ENCODE data around the gene ICAM5. TPM values are rescaled to one million over a fixed set of nuclear protein-coding genes. Genes with fewer than 3 reads are reported as not detected.

The ICAM5 gene
- total and polyA plus RNA-seq, 9 of the 15 experiments (the other 6 are each of a cell fraction or from before 2014, with no cell fraction given): 0.10 to 114 (median 13.7) TPM

- TF ChIP-seq TRIM25 (IDR thresholded peaks at IDR 0.05; ENCODE audit: borderline replicate concordance) (no peak), SMAD4 (CRISPR knock-in tag; conservative IDR thresholded peaks at IDR 0.05) (no peak), FOXJ3 (CRISPR knock-in tag; IDR thresholded peaks at IDR 0.05) (no peak), CEBPG (CRISPR knock-in tag; IDR thresholded peaks at IDR 0.05) (no peak), CEBPG (tag; conservative IDR thresholded peaks at IDR 0.05 in 1 of 2, IDR thresholded peaks at IDR 0.05 in 1 of 2) (no peak), ELK3 (CRISPR knock-in tag; IDR thresholded peaks at IDR 0.05) (no peak), JUND (IDR thresholded peaks at IDR 0.05; ENCODE audit: borderline replicate concordance, low read depth, low read length) (no peak), JUND (tag; IDR thresholded peaks at IDR 0.05; ENCODE audit: borderline replicate concordance, low read depth, low read length) (no peak), LCOR (CRISPR knock-in tag; IDR thresholded peaks at IDR 0.05) (no peak), ZNF76 (CRISPR knock-in tag; IDR thresholded peaks at IDR 0.05; ENCODE audit: borderline replicate concordance) (no peak), CHD2 (IDR thresholded peaks at IDR 0.05; ENCODE audit: low read depth, low read length) (no peak), ZNF174 (CRISPR knock-in tag; IDR thresholded peaks at IDR 0.05) (no peak), SUPT5H (IDR thresholded peaks at IDR 0.05) (peak; percentile 68), CC2D1A (IDR thresholded peaks at IDR 0.05) (no peak), ZBTB2 (IDR thresholded peaks at IDR 0.05) (no peak), ZBTB8A (IDR thresholded peaks at IDR 0.05; ENCODE audit: partially characterized antibody) (no peak)
- TF ChIP-seq, protein P1, sequence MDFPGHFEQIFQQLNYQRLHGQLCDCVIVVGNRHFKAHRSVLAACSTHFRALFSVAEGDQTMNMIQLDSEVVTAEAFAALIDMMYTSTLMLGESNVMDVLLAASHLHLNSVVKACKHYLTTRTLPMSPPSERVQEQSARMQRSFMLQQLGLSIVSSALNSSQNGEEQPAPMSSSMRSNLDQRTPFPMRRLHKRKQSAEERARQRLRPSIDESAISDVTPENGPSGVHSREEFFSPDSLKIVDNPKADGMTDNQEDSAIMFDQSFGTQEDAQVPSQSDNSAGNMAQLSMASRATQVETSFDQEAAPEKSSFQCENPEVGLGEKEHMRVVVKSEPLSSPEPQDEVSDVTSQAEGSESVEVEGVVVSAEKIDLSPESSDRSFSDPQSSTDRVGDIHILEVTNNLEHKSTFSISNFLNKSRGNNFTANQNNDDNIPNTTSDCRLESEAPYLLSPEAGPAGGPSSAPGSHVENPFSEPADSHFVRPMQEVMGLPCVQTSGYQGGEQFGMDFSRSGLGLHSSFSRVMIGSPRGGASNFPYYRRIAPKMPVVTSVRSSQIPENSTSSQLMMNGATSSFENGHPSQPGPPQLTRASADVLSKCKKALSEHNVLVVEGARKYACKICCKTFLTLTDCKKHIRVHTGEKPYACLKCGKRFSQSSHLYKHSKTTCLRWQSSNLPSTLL (IDR thresholded peaks at IDR 0.05): no peak
These were observed 32.4 kb downstream of the ICAM5 start (continued) for GRCh38 chr19:10321874-10322835.

All from K562 (cell line).